Activated CD8-positive, alpha-beta memory T cell treated with anti-CD3 and anti-CD28 coated beads, Interleukin-2, amount 10 ng/mL, durations not matched to agents 7 days and 5 days (primary cell): Measurements from ENCODE around the gene ABR. TPM values are rescaled to one million over a fixed set of nuclear protein-coding genes. Genes with fewer than 3 reads are reported as not detected.
"Not testable (repeated sequence)": the region's sequence is repeated elsewhere in the genome, so short reads cannot be mapped to it uniquely, and the experiment has no call there.

Experiments used
- ATAC-seq: fragments of 150-1000 bp; cut with Tn5 transposase; one replicate; pipeline ENCODE4 v1.10.0; 2021; ENCODE audit warnings: moderate library complexity
- CTCF ChIA-PET: fragments of 350-600 bp; sonication (Branson Sonifier 250); formaldehyde crosslinking; loops from one replicate; lab custom pipeline; 2021; ENCODE audit warnings: antibody characterized with exemption; lab: Charles Lee
- DNase-seq: peaks from one replicate; pipeline ENCODE4 v3.0.0-alpha.2; 2020
- H3K27ac Mint-ChIP-seq: one replicate; pipeline ENCODE4 v1.8.0; 2021; ENCODE audit warnings: mild to moderate bottlenecking, mixed read lengths
- H3K27me3 Mint-ChIP-seq: one replicate; pipeline ENCODE4 v1.8.0; 2021; ENCODE audit warnings: mixed read lengths
- H3K36me3 Mint-ChIP-seq: one replicate; pipeline ENCODE4 v1.8.0; 2021; ENCODE audit warnings: mild to moderate bottlenecking, mixed read lengths
- H3K4me1 Mint-ChIP-seq: one replicate; pipeline ENCODE4 v1.8.0; 2021; ENCODE audit warnings: mixed read lengths
- H3K4me3 Mint-ChIP-seq: one replicate; pipeline ENCODE4 v1.8.0; 2021; ENCODE audit warnings: mild to moderate bottlenecking, moderate library complexity, mixed read lengths
- H3K9me3 Mint-ChIP-seq: one replicate; pipeline ENCODE4 v1.8.0; 2022; ENCODE audit warnings: low read depth, mixed read lengths
- total RNA-seq, 2 experiments: library from RNA; stranded (reverse); gene quantifications; one replicate each; pipeline ENCODE4 v1.2.3, GENCODE V29; 2021

The ABR gene
- total RNA-seq, 2 experiments from 2014 or later = 83.2 to 145 TPM

DNA sequence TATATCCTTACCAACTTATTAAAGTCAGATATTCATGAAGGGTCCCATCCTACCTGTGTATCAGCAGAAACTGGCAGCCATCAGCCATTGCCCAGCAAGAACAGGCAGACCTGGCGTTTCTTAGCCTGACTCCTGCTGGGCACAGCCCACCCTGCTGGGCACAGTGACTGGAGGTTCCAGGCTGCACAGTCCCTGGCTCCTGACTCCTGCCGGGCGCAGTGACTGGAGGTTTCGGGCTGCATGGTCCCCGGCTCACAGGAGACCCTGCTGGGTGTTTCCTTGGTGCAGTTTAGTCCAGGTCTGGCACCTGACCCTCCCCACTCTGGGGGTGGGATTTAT is 176.2 kb downstream of the ABR start:
- no peak overlapping the region for H3K4me3 Mint-ChIP-seq

DNA sequence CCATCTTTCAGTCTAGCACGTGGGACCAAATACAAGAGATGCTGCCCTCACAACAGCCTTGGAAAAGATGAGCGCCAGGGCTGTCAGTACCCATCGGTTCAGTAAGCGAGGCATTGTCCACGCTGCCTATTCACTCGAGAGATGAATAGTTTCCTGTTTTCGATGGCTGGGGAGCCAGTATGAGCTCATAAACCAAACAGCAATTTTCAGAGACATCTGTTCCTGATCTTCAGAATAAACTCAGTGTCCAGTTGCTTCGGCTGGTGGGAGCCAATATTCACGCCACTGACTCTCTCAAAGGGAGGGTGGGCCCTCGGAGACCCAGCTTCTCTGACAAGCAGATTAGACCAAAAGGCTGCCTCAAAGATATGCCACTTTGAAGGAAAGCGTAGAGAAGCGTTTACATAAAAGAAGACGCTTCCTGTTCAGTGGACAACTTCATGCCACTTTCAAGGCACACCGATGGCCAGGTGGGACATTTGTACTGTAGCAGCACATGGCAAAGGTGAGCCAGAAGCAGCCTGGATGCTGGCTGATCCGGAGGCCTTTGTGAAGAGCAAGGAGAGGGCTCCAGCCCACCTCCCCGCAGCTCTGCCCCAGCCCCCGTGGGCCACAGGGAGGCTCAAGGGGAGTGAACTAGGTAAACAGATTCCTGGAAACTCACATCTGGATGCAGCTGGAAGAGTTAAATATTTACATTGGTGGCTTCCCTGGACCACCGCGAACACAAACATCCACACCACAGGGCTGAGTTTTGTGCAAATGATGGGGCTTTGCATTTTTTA is 176.8 kb downstream of the ABR start:
- Mint-ChIP-seq H3K4me1 (peaks cover 16% of the 10 kb centered on the region), H3K27me3 (no peaks in the 10 kb centered on the region), H3K9me3 (no peaks in the 10 kb centered on the region), H3K4me3 (no peak overlapping the region), H3K27ac (no peak overlapping the region), H3K36me3 (peaks cover 18% of the 10 kb centered on the region)
- ATAC-seq (no peak), DNase-seq (no peak)
- CTCF ChIA-PET = interaction anchor here (2.5 kb wide), 1 partner anchor 55 kb away, joined by 8 read pairs; no protein-coding TSS in a partner anchor

More for the DNA sequence above, 176.2 kb downstream of the ABR start:
- H3K27me3 Mint-ChIP-seq = no peaks in the 10 kb centered on the region
- no peak for DNase-seq
- H3K4me1 Mint-ChIP-seq = peaks cover 10% of the 10 kb centered on the region
- H3K36me3 Mint-ChIP-seq = peaks cover 18% of the 10 kb centered on the region
- CTCF ChIA-PET = no interaction called here
- H3K9me3 Mint-ChIP-seq = no peaks in the 10 kb centered on the region
- no peak for ATAC-seq
- no peak overlapping the region for H3K27ac Mint-ChIP-seq

- Mint-ChIP-seq H3K27me3 (no peaks in the 10 kb centered on the region), H3K27ac (no peak overlapping the region), H3K4me3 (no peak overlapping the region), H3K9me3 (no peaks in the 10 kb centered on the region), H3K4me1 (peaks cover 22% of the 10 kb centered on the region), H3K36me3 (peaks cover 18% of the 10 kb centered on the region)
- DNase-seq = no peak
- CTCF ChIA-PET = interaction anchor here (2.5 kb wide), 1 partner anchor 56 kb away, joined by 8 read pairs; no protein-coding TSS in a partner anchor
- ATAC-seq = no peak
Measured at GRCh38 chr17:1002412-1002753, 177.4 kb downstream of the ABR start.

GRCh38 chr17:1001640-1002411 is 178.0 kb downstream of the ABR start:
- CTCF ChIA-PET = interaction anchor here (0.9 to 2.5 kb wide), 3 partner anchors 19 to 206 kb away, joined by 3 to 8 read pairs (median 3); no protein-coding TSS in a partner anchor
- H3K4me3 Mint-ChIP-seq = no peak overlapping the region
- no peaks in the 10 kb centered on the region for H3K27me3 Mint-ChIP-seq
- peaks cover 22% of the 10 kb centered on the region for H3K4me1 Mint-ChIP-seq
- no peak for ATAC-seq
- DNase-seq = no peak
- H3K27ac Mint-ChIP-seq = no peak overlapping the region
- no peaks in the 10 kb centered on the region for H3K9me3 Mint-ChIP-seq
- peaks cover 17% of the 10 kb centered on the region for H3K36me3 Mint-ChIP-seq

DNA sequence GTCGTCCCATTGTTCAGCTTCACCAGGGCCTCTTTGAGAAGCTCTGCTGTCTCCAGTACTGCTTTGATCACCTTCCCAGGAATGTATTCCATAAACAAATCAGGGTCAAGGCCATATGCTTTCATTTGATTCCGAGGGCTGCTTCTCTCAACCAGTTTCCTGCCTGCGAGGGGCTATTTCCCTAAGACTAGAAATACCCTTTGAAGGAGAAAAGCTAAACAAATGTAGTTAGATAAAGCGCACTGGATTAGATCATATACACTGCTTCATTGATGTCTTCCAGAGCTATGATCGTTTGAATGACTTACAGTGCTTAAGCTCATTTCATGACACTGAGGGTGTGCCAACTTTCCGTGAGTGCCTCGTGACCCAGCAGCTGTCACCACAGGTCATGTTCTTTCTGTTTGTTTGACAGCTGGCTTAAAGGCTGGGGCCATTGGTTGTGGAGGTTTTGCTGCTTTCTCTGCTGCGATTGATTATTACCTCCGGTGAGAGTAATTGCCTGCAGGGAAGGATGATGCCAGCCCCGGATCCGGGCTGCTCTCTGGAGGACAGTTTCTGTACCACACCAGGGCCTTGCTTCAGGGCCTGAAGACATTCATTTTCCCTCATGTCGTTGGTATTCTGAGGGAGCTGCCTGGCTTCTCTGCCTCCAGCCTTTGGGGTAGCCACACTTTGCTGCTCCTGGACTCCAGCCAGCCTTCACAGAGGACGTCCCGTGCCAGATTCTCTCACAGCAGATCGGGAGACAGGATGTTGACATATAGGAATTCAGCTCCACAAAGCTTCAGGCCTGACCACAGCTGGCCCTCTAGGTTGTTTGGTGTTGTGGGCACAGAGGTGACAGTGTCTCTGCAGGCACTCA is 179.0 kb downstream of the ABR start:
- peaks cover 25% of the 10 kb centered on the region for H3K4me1 Mint-ChIP-seq
- CTCF ChIA-PET = interaction anchor here (0.9 to 5.2 kb wide), 6 partner anchors 18 to 206 kb away, joined by 3 to 42 read pairs (median 4); partner anchors contain the start of gene NXN
- no peak overlapping the region for H3K27ac Mint-ChIP-seq
- no peak for DNase-seq
- peaks cover 16% of the 10 kb centered on the region for H3K36me3 Mint-ChIP-seq
- H3K4me3 Mint-ChIP-seq = no peak overlapping the region
- H3K9me3 Mint-ChIP-seq = no peaks in the 10 kb centered on the region
- no peaks in the 10 kb centered on the region for H3K27me3 Mint-ChIP-seq
- ATAC-seq = no peak

- peaks cover 25% of the 10 kb centered on the region for H3K4me1 Mint-ChIP-seq
- CTCF ChIA-PET = interaction anchor here (0.9 to 5.2 kb wide), 6 partner anchors 17 to 283 kb away, joined by 5 to 42 read pairs (median 12); partner anchors contain the start of genes GEMIN4, GLOD4, MRM3 and VPS53
Measured at GRCh38 chr17:998111-998510, 181.7 kb downstream of the ABR start.

GRCh38 chr17:996554-997344 is 183.0 kb downstream of the ABR start, which contains the start of gene TIMM22:
TSS of gene TIMM22 (plus strand) at chr17:997129. CDS start at chr17:997143, 14 bp downstream.
- H3K9me3 Mint-ChIP-seq = peaks cover 2% of the 10 kb centered on the region
- ATAC-seq = peak; percentile 97
- peaks cover 25% of the 10 kb centered on the region for H3K4me1 Mint-ChIP-seq
- peak within 1 kb of the TSS; percentile 97 for H3K4me3 Mint-ChIP-seq
- H3K36me3 Mint-ChIP-seq = peaks cover 10% of the 10 kb centered on the region
- no peaks in the 10 kb centered on the region for H3K27me3 Mint-ChIP-seq
- peak; percentile 95 for DNase-seq
- peak within 1 kb of the TSS; percentile 97 for H3K27ac Mint-ChIP-seq
- CTCF ChIA-PET = interaction anchor here (0.6 to 5.2 kb wide), 30 partner anchors 11 to 585 kb away, joined by 3 to 47 read pairs (median 4); partner anchors contain the start of genes GEMIN4, GLOD4, MRM3 and NXN

More at GRCh38 chr17:998111-998510, 181.7 kb downstream of the ABR start:
- DNase-seq (no peak), ATAC-seq (no peak)
- no peaks in the 10 kb centered on the region for H3K27me3 Mint-ChIP-seq
- H3K36me3 Mint-ChIP-seq = peaks cover 15% of the 10 kb centered on the region
- peaks cover 2% of the 10 kb centered on the region for H3K9me3 Mint-ChIP-seq
- peak overlapping the region; percentile 97 for H3K4me3 Mint-ChIP-seq
- peak overlapping the region; percentile 97 for H3K27ac Mint-ChIP-seq

DNA sequence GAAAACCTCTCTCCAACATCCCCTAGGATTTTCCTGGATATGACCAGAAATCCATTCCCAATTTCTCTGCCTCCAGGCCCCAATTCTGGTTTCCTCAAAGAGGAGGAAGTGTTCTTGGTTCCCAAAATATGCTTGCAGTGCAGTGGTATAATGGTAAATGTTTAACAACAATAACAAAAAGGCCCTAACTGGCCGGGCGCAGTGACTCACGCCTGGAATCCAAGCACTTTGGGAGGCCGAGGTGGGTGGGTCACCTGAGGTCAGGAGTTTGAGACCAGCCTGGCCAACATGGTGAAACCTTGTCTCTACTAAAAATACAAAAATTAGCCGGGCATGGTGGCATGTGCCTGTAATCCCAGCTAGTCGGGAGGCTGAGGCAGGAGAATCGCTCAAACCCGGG is 184.5 kb downstream of the ABR start:
- H3K4me1 Mint-ChIP-seq = peaks cover 25% of the 10 kb centered on the region
- ATAC-seq, H3K4me3 Mint-ChIP-seq, H3K9me3 Mint-ChIP-seq, H3K27me3 Mint-ChIP-seq, DNase-seq, H3K36me3 Mint-ChIP-seq, H3K27ac Mint-ChIP-seq: not testable (repeated sequence)
- CTCF ChIA-PET = interaction anchor here (1.9 to 2.9 kb wide), 5 partner anchors 12 to 214 kb away, joined by 7 to 47 read pairs (median 11); partner anchors contain the start of genes GLOD4, MRM3 and NXN

- ATAC-seq = no peak
- H3K4me3 Mint-ChIP-seq = no peak overlapping the region
- H3K36me3 Mint-ChIP-seq = no peaks in the 10 kb centered on the region
- no peaks in the 10 kb centered on the region for H3K27me3 Mint-ChIP-seq
- no peak overlapping the region for H3K27ac Mint-ChIP-seq
- CTCF ChIA-PET = interaction anchor here (1.6 kb wide), 1 partner anchor 12 kb away, joined by 8 read pairs; no protein-coding TSS in a partner anchor
- DNase-seq = no peak
- peaks cover 4% of the 10 kb centered on the region for H3K9me3 Mint-ChIP-seq
- peaks cover 9% of the 10 kb centered on the region for H3K4me1 Mint-ChIP-seq
Measured at GRCh38 chr17:992933-993332, 186.8 kb downstream of the ABR start.

- CTCF ChIA-PET = interaction anchor here (1.3 kb wide), 1 partner anchor 194 kb away, joined by 4 read pairs; no protein-coding TSS in a partner anchor
- Mint-ChIP-seq H3K36me3 (no peaks in the 10 kb centered on the region), H3K4me1 (no peaks in the 10 kb centered on the region), H3K27me3 (no peaks in the 10 kb centered on the region), H3K9me3 (peaks cover 2% of the 10 kb centered on the region), H3K27ac (no peak overlapping the region), H3K4me3 (no peak overlapping the region)
- ATAC-seq (no peak), DNase-seq (no peak)
Measured at GRCh38 chr17:988561-988960, 191.2 kb downstream of the ABR start.

GRCh38 chr17:987931-988330 is 191.8 kb downstream of the ABR start:
- no peak for DNase-seq
- CTCF ChIA-PET = interaction anchor here (1.3 kb wide), 1 partner anchor 193 kb away, joined by 4 read pairs; no protein-coding TSS in a partner anchor
- Mint-ChIP-seq H3K4me3 (no peak overlapping the region), H3K9me3 (peaks cover 2% of the 10 kb centered on the region), H3K27ac (no peak overlapping the region), H3K27me3 (no peaks in the 10 kb centered on the region), H3K36me3 (no peaks in the 10 kb centered on the region), H3K4me1 (no peaks in the 10 kb centered on the region)
- ATAC-seq = no peak
